IPS DF 6.9 (cell line): ENCODE measurements around the gene ZNF451.

ENCODE experiments used
- DNase-seq: peaks from one replicate; pipeline ENCODE4 v3.0.0-alpha.2; 2013; ENCODE audit warnings: low read depth, low spot score
- H3K27ac ChIP-seq: one replicate; pipeline ENCODE4 v1.5.1; 2013; ENCODE audit warnings: low read length, control low read depth
- H3K27me3 ChIP-seq: 2 replicates; pipeline ENCODE4 v1.6.1; 2013; ENCODE audit warnings: mild to moderate bottlenecking, low read length; ENCODE audit not compliant: control insufficient read depth, insufficient read depth
- H3K36me3 ChIP-seq: 2 replicates; pipeline ENCODE4 v1.6.1; 2013; ENCODE audit warnings: low read length; ENCODE audit not compliant: control insufficient read depth, insufficient read depth
- H3K4me1 ChIP-seq: 2 replicates; pipeline ENCODE4 v1.6.1; 2013; ENCODE audit warnings: low read length; ENCODE audit not compliant: control insufficient read depth, insufficient read depth
- H3K4me3 ChIP-seq: 2 replicates; pipeline ENCODE4 v1.5.1; 2013; ENCODE audit warnings: mild to moderate bottlenecking, low read length
- H3K9me3 ChIP-seq: 2 replicates; pipeline ENCODE4 v1.6.1; 2013; ENCODE audit warnings: low read length, inconsistent platforms; ENCODE audit not compliant: control insufficient read depth, insufficient read depth
- WGBS: extraction: QIAGEN DNeasy Blood & Tissue Kit; methylation state at CpG from one replicate; pipeline ENCODE4 v1.1.7; 2013; ENCODE audit warnings: mixed read lengths, missing lambda C conversion rate; ENCODE audit not compliant: insufficient read length, insufficient coverage; 5-methylcytosine and 5-hydroxymethylcytosine counted together

The ZNF451 gene

DNA sequence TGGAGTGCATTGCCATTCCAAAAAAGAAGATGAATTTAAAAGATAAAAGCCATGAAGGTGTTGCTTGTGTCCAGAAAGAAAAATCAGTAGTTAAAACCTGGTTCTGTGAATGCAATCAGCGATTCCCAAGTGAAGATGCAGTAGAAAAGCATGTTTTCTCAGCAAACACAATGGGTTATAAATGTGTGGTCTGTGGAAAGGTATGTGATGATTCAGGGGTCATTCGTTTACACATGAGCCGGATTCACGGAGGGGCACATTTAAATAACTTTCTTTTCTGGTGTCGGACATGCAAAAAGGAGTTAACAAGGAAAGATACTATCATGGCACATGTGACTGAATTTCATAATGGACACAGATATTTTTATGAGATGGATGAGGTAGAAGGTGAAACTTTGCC lies 57.4 kb downstream of the ZNF451 start:
- DNase-seq = no peak
- WGBS = no CpG with 5 or more reads among the region's 5 CpGs
- no peaks in the 10 kb centered on the region for H3K9me3 ChIP-seq
- H3K4me1 ChIP-seq = no peaks in the 10 kb centered on the region
- peaks cover 3% of the 10 kb centered on the region; the same call in 1 of the 2 replicates for H3K36me3 ChIP-seq
- H3K27ac ChIP-seq = no peak overlapping the region
- H3K27me3 ChIP-seq = no peaks in the 10 kb centered on the region
- no peak overlapping the region for H3K4me3 ChIP-seq

DNA sequence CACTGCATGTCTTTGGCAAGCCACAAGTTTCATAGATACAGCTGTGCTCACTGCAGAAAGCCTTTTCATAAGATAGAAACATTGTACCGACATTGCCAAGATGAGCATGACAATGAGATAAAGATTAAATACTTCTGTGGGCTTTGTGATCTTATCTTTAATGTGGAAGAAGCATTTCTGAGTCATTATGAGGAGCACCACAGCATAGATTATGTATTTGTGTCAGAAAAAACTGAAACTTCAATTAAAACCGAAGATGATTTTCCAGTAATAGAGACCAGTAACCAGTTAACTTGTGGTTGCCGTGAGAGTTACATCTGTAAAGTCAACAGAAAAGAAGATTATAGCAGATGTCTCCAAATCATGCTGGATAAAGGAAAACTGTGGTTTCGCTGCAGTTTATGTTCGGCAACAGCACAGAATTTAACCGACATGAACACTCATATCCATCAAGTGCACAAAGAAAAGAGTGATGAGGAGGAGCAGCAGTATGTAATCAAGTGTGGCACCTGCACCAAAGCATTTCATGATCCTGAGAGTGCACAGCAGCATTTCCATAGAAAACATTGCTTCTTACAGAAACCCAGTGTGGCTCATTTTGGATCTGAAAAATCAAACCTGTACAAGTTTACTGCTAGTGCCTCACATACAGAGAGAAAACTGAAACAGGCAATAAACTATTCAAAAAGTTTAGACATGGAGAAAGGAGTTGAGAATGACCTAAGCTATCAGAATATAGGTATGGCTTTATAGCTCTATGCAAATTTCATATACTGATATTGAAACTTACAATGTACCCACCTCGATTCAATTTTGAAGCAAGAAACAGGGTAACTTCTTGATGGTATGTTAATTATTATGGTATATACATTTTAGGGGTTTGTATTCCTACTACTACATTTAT lies 58.2 kb downstream of the ZNF451 start:
- H3K27ac ChIP-seq = no peak overlapping the region
- no peaks in the 10 kb centered on the region for H3K4me1 ChIP-seq
- no peaks in the 10 kb centered on the region for H3K9me3 ChIP-seq
- no CpG with 5 or more reads among the region's 7 CpGs for WGBS
- H3K36me3 ChIP-seq = peaks cover 3% of the 10 kb centered on the region; the same call in 1 of the 2 replicates
- H3K4me3 ChIP-seq = no peak overlapping the region
- no peaks in the 10 kb centered on the region for H3K27me3 ChIP-seq
- no peak for DNase-seq

DNA sequence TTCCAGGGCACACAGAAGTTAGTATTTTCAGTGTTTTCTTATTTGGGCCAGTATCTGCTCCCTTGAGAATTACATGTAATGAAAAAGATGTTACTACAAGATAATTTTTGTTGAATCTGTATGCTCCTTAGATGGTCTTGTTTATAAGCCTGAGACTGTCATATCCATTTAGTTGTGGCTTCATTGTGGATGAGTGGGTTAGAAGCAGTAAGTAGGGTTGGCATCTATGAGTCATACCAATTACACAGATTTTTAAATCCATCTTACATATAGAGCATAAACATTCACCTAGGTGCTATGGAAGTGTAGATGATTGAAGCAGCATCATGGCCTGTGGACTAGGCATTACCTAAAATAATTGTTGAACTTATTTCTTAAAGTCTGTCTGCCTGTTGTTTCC lies 68.7 kb downstream of the ZNF451 start:
- Histone ChIP-seq H3K4me3 (no peak overlapping the region), H3K36me3 (peaks cover 3% of the 10 kb centered on the region; the same call in 1 of the 2 replicates), H3K4me1 (no peaks in the 10 kb centered on the region), H3K27ac (no peak overlapping the region), H3K27me3 (no peaks in the 10 kb centered on the region), H3K9me3 (no peaks in the 10 kb centered on the region)
- no peak for DNase-seq

DNA sequence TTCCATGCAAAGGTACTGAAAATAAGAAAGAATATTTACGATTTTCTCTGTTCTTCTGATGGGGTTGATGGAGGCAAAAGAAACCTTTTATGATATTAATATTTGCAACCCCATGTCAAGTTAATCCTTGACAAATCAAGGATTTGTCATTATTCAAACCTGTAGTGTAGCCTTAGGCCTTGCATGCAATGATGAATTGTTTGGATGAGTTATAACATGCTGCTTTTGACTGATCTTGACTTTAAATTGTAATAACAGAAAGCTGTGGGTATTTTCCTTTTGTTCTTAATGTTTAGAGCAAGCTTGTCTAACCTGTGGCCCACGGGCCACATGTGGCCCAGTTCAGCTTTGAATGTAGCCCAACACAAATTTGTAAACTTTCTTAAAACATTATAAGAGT lies 69.1 kb downstream of the ZNF451 start:
- no peak for DNase-seq
- H3K4me1 ChIP-seq = no peaks in the 10 kb centered on the region
- no peaks in the 10 kb centered on the region for H3K9me3 ChIP-seq
- no peaks in the 10 kb centered on the region for H3K27me3 ChIP-seq
- no CpG with 5 or more reads among the region's 2 CpGs for WGBS
- no peak overlapping the region for H3K27ac ChIP-seq
- no peaks in the 10 kb centered on the region; the same call in 1 of the 2 replicates for H3K36me3 ChIP-seq
- H3K4me3 ChIP-seq = no peak overlapping the region

DNA sequence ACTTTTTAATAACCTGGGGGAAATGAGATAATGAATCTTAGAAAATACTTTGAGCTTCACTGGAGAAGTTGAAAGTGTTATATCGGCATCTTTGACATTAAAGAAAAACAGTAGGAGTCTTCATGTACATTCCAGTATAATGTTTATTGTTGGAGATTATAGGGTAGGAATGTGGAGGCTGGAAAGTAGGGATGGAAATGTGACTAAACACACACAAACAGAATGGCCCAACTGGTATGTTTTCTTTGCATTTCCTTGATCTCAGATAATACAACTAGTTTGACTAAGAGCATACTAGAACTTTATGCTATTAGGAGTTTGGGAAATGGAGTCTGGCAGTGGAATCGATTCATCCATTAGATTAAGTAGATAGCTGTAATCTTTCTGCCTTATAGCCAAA lies 72.0 kb downstream of the ZNF451 start:
- H3K4me3 ChIP-seq = no peak overlapping the region
- no peaks in the 10 kb centered on the region for H3K9me3 ChIP-seq
- no peaks in the 10 kb centered on the region for H3K27me3 ChIP-seq
- DNase-seq = no peak
- no peaks in the 10 kb centered on the region for H3K4me1 ChIP-seq
- no peak overlapping the region for H3K27ac ChIP-seq
- H3K36me3 ChIP-seq = no peaks in the 10 kb centered on the region; the same call in 1 of the 2 replicates
- 100% methylated on average over 1 of the region's 2 CpGs for WGBS

DNA sequence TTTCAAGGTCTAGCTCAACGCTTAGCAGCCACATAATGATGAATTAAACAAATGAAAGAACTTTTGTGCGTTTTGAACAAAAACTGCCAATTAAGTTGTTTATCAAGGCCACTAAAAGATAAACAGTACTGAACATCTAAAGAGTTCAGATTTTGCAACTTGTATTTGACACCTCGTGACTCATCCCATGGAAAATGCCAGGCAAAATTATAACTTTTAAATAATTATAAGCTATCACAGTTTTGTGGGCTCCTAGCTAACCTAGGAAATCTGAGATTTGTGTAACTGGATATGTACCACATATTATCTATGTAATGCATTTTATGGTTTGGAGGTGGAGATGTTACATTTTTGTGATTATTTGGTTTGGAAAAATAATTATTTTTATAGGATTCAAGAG lies 72.5 kb downstream of the ZNF451 start:
- no peaks in the 10 kb centered on the region for H3K4me1 ChIP-seq
- H3K4me3 ChIP-seq = no peak overlapping the region
- no peak for DNase-seq
- no peaks in the 10 kb centered on the region for H3K9me3 ChIP-seq
- no peak overlapping the region for H3K27ac ChIP-seq
- no peaks in the 10 kb centered on the region for H3K27me3 ChIP-seq
- WGBS = no CpG with 5 or more reads among the region's 3 CpGs
- no peaks in the 10 kb centered on the region; the same call in 1 of the 2 replicates for H3K36me3 ChIP-seq

DNA sequence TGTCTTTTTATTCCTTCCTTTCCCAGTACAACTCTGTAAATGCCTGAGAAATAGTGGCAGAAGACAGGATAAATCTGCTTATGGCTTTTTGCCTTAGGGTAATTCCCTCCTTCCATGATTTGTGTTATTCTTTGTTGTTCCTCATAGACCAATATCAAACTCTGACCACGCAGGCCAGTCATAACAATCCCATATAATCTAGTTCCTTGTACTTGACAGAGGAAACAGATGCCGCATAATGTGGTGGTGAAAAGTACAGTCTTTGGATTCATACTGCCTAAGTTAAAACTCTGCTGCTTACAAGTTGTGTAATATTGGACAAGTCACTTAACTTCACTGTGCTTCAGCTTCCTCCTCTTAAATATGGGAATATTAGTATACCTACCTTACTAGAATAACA lies 74.0 kb downstream of the ZNF451 start:
- Histone ChIP-seq H3K4me3 (no peak overlapping the region), H3K36me3 (no peaks in the 10 kb centered on the region; the same call in 1 of the 2 replicates), H3K4me1 (no peaks in the 10 kb centered on the region), H3K9me3 (no peaks in the 10 kb centered on the region), H3K27me3 (no peaks in the 10 kb centered on the region), H3K27ac (no peak overlapping the region)
- no CpG with 5 or more reads among the region's 2 CpGs for WGBS
- DNase-seq = no peak

DNA sequence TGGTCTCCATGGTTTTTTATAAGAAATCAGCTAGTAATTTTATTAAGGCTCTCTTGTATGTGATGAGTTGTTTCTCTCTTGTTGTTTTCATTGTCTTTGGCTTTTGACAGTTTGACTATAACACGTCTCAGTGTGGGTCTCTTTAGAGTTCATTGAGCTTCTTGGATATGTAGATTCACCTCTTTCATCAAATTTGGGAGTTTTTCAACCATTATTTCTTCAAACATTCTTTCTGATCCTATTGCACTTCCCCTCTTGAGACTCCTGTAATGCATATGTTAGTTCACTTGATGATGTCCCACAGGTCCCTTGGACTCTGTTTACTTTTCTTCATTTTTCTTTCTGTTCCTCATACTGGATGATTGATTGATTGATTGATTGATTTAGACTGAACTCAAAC lies 75.1 kb downstream of the ZNF451 start:
- no peak overlapping the region for H3K27ac ChIP-seq
- no peaks in the 10 kb centered on the region for H3K4me1 ChIP-seq
- H3K9me3 ChIP-seq = no peaks in the 10 kb centered on the region
- H3K4me3 ChIP-seq = no peak overlapping the region
- no peaks in the 10 kb centered on the region for H3K27me3 ChIP-seq
- no peaks in the 10 kb centered on the region; the same call in 1 of the 2 replicates for H3K36me3 ChIP-seq
- no CpG with 5 or more reads among the region's 1 CpG for WGBS
- no peak for DNase-seq

DNA sequence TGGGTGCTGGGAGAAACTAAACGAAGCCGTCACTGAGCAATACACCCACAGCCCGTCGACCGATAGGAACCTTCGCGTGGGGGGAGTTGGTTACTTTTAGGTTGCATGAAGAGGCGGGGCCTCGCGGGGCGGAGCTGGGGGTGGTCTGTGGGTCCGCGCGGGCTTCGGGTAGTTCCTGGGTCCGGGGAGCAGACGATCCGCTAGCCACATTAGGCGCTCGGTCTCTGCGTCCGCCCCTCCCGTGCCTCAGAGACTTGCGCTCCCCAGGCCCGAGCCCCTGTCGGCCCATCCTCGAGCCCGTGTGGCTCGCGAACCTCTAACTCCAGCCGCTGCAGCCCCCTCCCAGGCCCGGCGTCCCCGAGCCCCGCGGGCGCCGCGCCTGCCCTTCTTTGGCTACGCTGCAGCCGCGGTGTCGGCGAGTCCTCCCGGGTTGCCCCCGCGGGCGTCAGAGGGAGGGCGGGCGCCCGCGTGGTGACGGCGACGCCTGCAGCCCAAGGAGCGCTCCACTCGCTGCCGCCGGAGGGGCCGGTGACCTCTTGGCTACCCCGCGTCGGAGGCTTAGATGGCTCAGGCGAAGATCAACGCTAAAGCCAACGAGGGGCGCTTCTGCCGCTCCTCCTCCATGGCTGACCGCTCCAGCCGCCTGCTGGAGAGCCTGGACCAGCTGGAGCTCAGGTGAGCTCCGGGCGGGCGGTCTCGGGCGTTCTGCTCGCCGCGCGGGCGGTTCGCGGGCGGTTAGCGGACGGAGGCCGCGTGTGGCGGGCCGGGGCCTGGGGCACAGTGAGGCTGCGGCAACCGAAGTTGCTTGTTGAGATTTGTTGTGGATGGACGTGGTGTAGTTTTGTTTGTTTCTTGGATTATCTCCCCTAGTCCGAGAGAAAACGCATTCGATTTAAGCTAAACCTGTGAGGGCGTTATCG lies 82.4 kb downstream of the ZNF451 start, which contains the start of gene BAG2:
Gene BAG2 (plus strand): TSS at position 191 of the 920 bp plus-strand sequence. CDS start 372 bp downstream, at position 563.
- no peaks in the 10 kb centered on the region for H3K9me3 ChIP-seq
- WGBS = no CpG with 5 or more reads among the region's 97 CpGs
- H3K27ac ChIP-seq = no peak within 1 kb of the TSS
- H3K27me3 ChIP-seq = no peaks in the 10 kb centered on the region
- DNase-seq = peak; percentile 68
- no peaks in the 10 kb centered on the region for H3K36me3 ChIP-seq
- H3K4me1 ChIP-seq = peaks cover 1% of the 10 kb centered on the region; the same call in 1 of the 2 replicates
- peak within 1 kb of the TSS; percentile 57; the same call in 1 of the 2 replicates for H3K4me3 ChIP-seq
